SU-DHL-6 (cell line): ENCODE results near the gene DNAJB14.

Experiments
- H2AFZ ChIP-seq: fragments of 200-600 bp; sonication (generic); 2 replicates; pipeline ENCODE4 v1.6.1; 2014; ENCODE audit warnings: low read depth, mild to moderate bottlenecking, moderate library complexity, mixed read lengths, antibody characterized with exemption, low read length; ENCODE audit not compliant: severe bottlenecking
- H3F3A ChIP-seq: fragments of 200-600 bp; shearing (Covaris generic); 2 replicates; pipeline ENCODE4 v1.6.0; 2016; ENCODE audit warnings: antibody characterized with exemption, mild to moderate bottlenecking; ENCODE audit not compliant: insufficient read depth
- H3K27ac ChIP-seq: fragments of 200-600 bp; sonication (generic); 2 replicates; pipeline ENCODE4 v1.5.1; 2016; ENCODE audit warnings: low read depth, mild to moderate bottlenecking, low read length, moderate library complexity, mixed read lengths
- H3K27me3 ChIP-seq: fragments of 200-600 bp; sonication (generic), shearing (Covaris generic); 2 replicates; pipeline ENCODE4 v1.6.0; 2014; ENCODE audit warnings: mild to moderate bottlenecking, low read length
- H3K36me3 ChIP-seq: fragments of 200-600 bp; sonication (generic); 2 replicates; pipeline ENCODE4 v1.6.1; 2014; ENCODE audit warnings: mild to moderate bottlenecking, low read length, mixed read lengths
- H3K4me2 ChIP-seq: fragments of 300-600, 200-600 bp; shearing (Covaris generic), sonication (generic); 2 replicates; pipeline ENCODE4 v1.6.0; 2014; ENCODE audit warnings: low read length, low read depth, mild to moderate bottlenecking; ENCODE audit not compliant: poor library complexity, severe bottlenecking
- H3K4me3 ChIP-seq: fragments of 200-600 bp; sonication (generic); 2 replicates; pipeline ENCODE4 v1.5.1; 2014; ENCODE audit warnings: antibody characterized with exemption, low read length, mild to moderate bottlenecking, mixed read lengths; ENCODE audit not compliant: insufficient read depth, poor library complexity, severe bottlenecking
- H3K79me2 ChIP-seq: fragments of 200-600 bp; sonication (generic); 2 replicates; pipeline ENCODE4 v1.6.1; 2014; ENCODE audit warnings: mild to moderate bottlenecking, low read length, moderate library complexity; ENCODE audit not compliant: insufficient read depth
- H3K9ac ChIP-seq: fragments of 200-600 bp; sonication (generic); 2 replicates; pipeline ENCODE4 v1.7.0; 2014; ENCODE audit warnings: mild to moderate bottlenecking, low read length
- H3K9me2 ChIP-seq: fragments of 200-600 bp; sonication (generic); replicated peaks from 2 replicates; pipeline ENCODE4 v1.6.1; 2014; ENCODE audit warnings: low read length; ENCODE audit not compliant: insufficient read depth
- H3K9me3 ChIP-seq: fragments of 200-600 bp; sonication (generic); 2 replicates; pipeline ENCODE4 v1.6.1; 2014; ENCODE audit warnings: low read length, mixed read lengths; ENCODE audit not compliant: insufficient read depth
- H4K20me1 ChIP-seq: fragments of 200-600 bp; sonication (generic); 2 replicates; pipeline ENCODE4 v1.6.1; 2014; ENCODE audit warnings: low read depth, mild to moderate bottlenecking, antibody characterized with exemption, low read length, moderate library complexity, mixed read lengths
- CTCF ChIP-seq: fragments of 200-600 bp; sonication (generic); IDR thresholded peaks from one replicate; pipeline ENCODE4 v1.5.1; 2017; ENCODE audit warnings: antibody characterized with exemption, mild to moderate bottlenecking, low read length, moderate library complexity; ENCODE audit not compliant: insufficient read depth, poor library complexity, severe bottlenecking
- EZH2phosphoT487 ChIP-seq: fragments of 200-600 bp; sonication (generic), shearing (Covaris generic); conservative IDR thresholded peaks from 2 replicates; pipeline ENCODE4 v1.6.1; 2018; ENCODE audit warnings: mild to moderate bottlenecking, antibody characterized with exemption, low read length, moderate library complexity, mixed read lengths

The DNAJB14 gene

GRCh38 chr4:99860521-99860920 lies 85.9 kb downstream of the DNAJB14 start:
- no peaks in the 10 kb centered on the region; the same call in 1 of the 2 replicates for H3K36me3 ChIP-seq
- H3K9ac ChIP-seq, result no peak overlapping the region
- no peaks in the 10 kb centered on the region for H3K9me3 ChIP-seq
- no peaks in the 10 kb centered on the region for H3F3A ChIP-seq
- no peak overlapping the region for H3K27ac ChIP-seq
- H3K4me2 ChIP-seq, result no peak overlapping the region
- no peaks in the 10 kb centered on the region for H3K79me2 ChIP-seq
- TF ChIP-seq CTCF, result no peak
- TF ChIP-seq EZH2phosphoT487, result no peak
- no peaks in the 10 kb centered on the region for H4K20me1 ChIP-seq
- no peaks in the 10 kb centered on the region for H3K27me3 ChIP-seq
- no peak overlapping the region for H2AFZ ChIP-seq
- no peak overlapping the region for H3K4me3 ChIP-seq
- H3K9me2 ChIP-seq, result no peaks in the 10 kb centered on the region

- TF ChIP-seq EZH2phosphoT487, result no peak
- TF ChIP-seq CTCF, result no peak
- Histone ChIP-seq H3K27me3 (no peaks in the 10 kb centered on the region), H3K4me2 (no peak overlapping the region), H3K27ac (no peak overlapping the region), H3F3A (no peaks in the 10 kb centered on the region), H3K9me2 (no peaks in the 10 kb centered on the region), H4K20me1 (no peaks in the 10 kb centered on the region), H3K4me3 (no peak overlapping the region), H3K9me3 (no peaks in the 10 kb centered on the region), H3K36me3 (no peaks in the 10 kb centered on the region; the same call in 1 of the 2 replicates), H2AFZ (no peak overlapping the region), H3K9ac (no peak overlapping the region), H3K79me2 (no peaks in the 10 kb centered on the region)
Measured at GRCh38 chr4:99859618-99860017, 86.8 kb downstream of the DNAJB14 start.

GRCh38 chr4:99857307-99857706 lies 89.1 kb downstream of the DNAJB14 start:
- H4K20me1 ChIP-seq, result no peaks in the 10 kb centered on the region
- no peak overlapping the region for H3K4me2 ChIP-seq
- H3K36me3 ChIP-seq, result no peaks in the 10 kb centered on the region; the same call in 1 of the 2 replicates
- no peak overlapping the region for H3K9ac ChIP-seq
- H3K9me2 ChIP-seq, result no peaks in the 10 kb centered on the region
- no peaks in the 10 kb centered on the region for H3K27me3 ChIP-seq
- H3K27ac ChIP-seq, result no peak overlapping the region
- H3F3A ChIP-seq, result no peaks in the 10 kb centered on the region
- no peak for TF ChIP-seq CTCF
- no peak for TF ChIP-seq EZH2phosphoT487
- H3K4me3 ChIP-seq, result no peak overlapping the region
- H3K79me2 ChIP-seq, result no peaks in the 10 kb centered on the region
- H2AFZ ChIP-seq, result no peak overlapping the region
- no peaks in the 10 kb centered on the region for H3K9me3 ChIP-seq
